ENCODE data around the gene QKI.

DNA sequence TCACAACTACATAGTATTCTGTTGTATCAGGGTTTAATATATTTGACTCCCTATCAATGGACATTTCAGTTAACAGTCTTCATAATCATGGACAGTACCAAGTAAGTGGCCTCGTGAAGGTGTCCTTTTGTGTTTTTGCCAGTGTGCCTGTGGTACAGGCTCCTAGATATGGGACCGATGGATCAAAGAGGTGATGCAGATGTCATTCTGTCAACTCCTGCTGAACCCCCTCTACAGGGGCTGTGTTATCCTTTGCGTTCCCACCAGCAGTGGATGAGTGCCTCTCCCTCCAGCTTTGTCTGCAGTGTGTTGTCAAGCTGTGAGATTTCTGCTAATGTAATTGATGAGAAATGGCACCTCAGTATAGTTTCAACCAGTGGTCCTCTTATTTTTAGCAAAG, 210.7 kb downstream of the QKI start:
- TF ChIP-seq, protein P1, sequence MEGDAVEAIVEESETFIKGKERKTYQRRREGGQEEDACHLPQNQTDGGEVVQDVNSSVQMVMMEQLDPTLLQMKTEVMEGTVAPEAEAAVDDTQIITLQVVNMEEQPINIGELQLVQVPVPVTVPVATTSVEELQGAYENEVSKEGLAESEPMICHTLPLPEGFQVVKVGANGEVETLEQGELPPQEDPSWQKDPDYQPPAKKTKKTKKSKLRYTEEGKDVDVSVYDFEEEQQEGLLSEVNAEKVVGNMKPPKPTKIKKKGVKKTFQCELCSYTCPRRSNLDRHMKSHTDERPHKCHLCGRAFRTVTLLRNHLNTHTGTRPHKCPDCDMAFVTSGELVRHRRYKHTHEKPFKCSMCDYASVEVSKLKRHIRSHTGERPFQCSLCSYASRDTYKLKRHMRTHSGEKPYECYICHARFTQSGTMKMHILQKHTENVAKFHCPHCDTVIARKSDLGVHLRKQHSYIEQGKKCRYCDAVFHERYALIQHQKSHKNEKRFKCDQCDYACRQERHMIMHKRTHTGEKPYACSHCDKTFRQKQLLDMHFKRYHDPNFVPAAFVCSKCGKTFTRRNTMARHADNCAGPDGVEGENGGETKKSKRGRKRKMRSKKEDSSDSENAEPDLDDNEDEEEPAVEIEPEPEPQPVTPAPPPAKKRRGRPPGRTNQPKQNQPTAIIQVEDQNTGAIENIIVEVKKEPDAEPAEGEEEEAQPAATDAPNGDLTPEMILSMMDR (conservative IDR thresholded peaks at IDR 0.05; ENCODE audit: low read length) = no peak
- no peak for TF ChIP-seq EZH2phosphoT487 (IDR thresholded peaks at IDR 0.05; ENCODE audit: borderline replicate concordance)
